Tibial nerve (tissue), 4 donors: ENCODE results near the gene SLC9A2. TPM values are rescaled to one million over a fixed set of nuclear protein-coding genes. Genes with fewer than 3 reads are reported as not detected.

Experiments used
- DNase-seq, 2 donors: peaks; one replicate each; pipeline ENCODE4 v3.0.0-alpha.2; 2019; ENCODE audit warnings: low spot score in 2 of 2
- H3K27ac ChIP-seq, 4 donors: fragments of 200-600 bp; sonication (generic) in 3 of 4; one replicate each; pipeline ENCODE4 v1.5.1; 2017 to 2019; ENCODE audit warnings: mild to moderate bottlenecking in 1 of 4
- H3K27me3 ChIP-seq, 2 donors: fragments of 200-600 bp; sonication (generic) in 1 of 2; one replicate each; pipeline versions ENCODE4 v1.5.1 to v1.6.0; 2017 to 2019
- H3K36me3 ChIP-seq, 3 donors: fragments of 200-600 bp; sonication (generic); one replicate each; pipeline ENCODE4 v1.5.1; 2018 to 2019
- H3K4me1 ChIP-seq, 4 donors: fragments of 200-600 bp; sonication (generic) in 3 of 4; one replicate each; pipeline ENCODE4 v1.5.1; 2017 to 2019
- H3K4me3 ChIP-seq, 4 donors: fragments of 200-600 bp; sonication (generic) in 3 of 4; one replicate each; pipeline ENCODE4 v1.5.1; 2017 to 2019; ENCODE audit warnings: mild to moderate bottlenecking in 1 of 4, moderate library complexity in 1 of 4
- H3K9me3 ChIP-seq, 4 donors: fragments of 200-600 bp; sonication (generic) in 3 of 4; one replicate each; pipeline ENCODE4 v1.5.1; 2017 to 2019
- EP300 ChIP-seq, 2 donors: sonication (generic); formaldehyde crosslinking; IDR thresholded peaks; one replicate each; pipeline ENCODE4 v1.6.1; 2017; ENCODE audit warnings: antibody characterized with exemption in 2 of 2, mild to moderate bottlenecking in 1 of 2
- POLR2A ChIP-seq, 2 donors: fragments of 450-650 bp; IDR thresholded peaks; one replicate each; pipeline ENCODE4 v1.6.1; 2017; ENCODE audit warnings: antibody characterized with exemption in 2 of 2, mild to moderate bottlenecking in 2 of 2, moderate library complexity in 2 of 2
- WGBS, 2 donors: methylation state at CpG; one replicate each; pipeline ENCODE4 v1.1.5; 2018; 5-methylcytosine and 5-hydroxymethylcytosine counted together
- total RNA-seq, 4 donors: library from RNA; depleted of rRNA; stranded (reverse); fragments of >200 nt; gene quantifications; one replicate each; pipeline ENCODE4 v1.1.0, GENCODE V29; 2016
- TF ChIP-seq, protein P1 (sequence below), 5 experiments: fragments of 200-600 bp in 3 of 5; fragments of 450-650 bp in 2 of 5; sonication (generic) in 3 of 5; IDR thresholded peaks; one replicate each; pipeline ENCODE4 v1.5.1; 2016 to 2019; ENCODE audit warnings: antibody characterized with exemption in 5 of 5, mild to moderate bottlenecking in 3 of 5, moderate library complexity in 2 of 5

SLC9A2 gene
- total RNA-seq, 4 donors from 2014 or later = under 0.01 TPM; not detected in 3

DNA sequence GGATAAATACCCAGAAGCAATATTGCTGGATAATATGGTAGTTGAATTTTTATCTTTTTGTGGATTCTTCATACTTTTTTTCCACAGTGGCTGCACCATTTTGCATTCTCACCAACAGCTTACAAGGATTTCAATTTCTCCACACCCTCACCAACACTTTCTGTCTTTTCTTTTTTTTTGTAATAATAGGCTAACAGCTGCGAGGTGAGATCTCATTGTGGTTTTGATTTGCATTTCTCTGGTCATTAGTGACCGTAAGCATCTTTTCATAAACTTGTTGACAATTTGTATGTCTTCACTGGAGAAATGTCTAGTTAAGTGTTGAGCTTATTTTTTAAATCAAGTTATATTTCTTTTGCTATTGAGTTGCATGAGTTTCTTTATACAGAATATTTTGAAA is 17.6 kb upstream of the SLC9A2 start:
- no peaks in the 10 kb centered on the region for H3K36me3 ChIP-seq
- peaks cover 0 to 4% (median 0%) of the 10 kb centered on the region in 4 donors for H3K4me1 ChIP-seq
- H3K9me3 ChIP-seq = no peaks in the 10 kb centered on the region
- H3K4me3 ChIP-seq = no peak overlapping the region
- H3K27ac ChIP-seq = no peak overlapping the region
- no peaks in the 10 kb centered on the region for H3K27me3 ChIP-seq
- 81 to 90% methylated on average over 2 of the region's 2 CpGs for WGBS, 2 donors
- TF ChIP-seq EP300 (IDR thresholded peaks at IDR 0.05) (no peak), POLR2A (IDR thresholded peaks at IDR 0.05) (no peak)
- TF ChIP-seq, protein P1, sequence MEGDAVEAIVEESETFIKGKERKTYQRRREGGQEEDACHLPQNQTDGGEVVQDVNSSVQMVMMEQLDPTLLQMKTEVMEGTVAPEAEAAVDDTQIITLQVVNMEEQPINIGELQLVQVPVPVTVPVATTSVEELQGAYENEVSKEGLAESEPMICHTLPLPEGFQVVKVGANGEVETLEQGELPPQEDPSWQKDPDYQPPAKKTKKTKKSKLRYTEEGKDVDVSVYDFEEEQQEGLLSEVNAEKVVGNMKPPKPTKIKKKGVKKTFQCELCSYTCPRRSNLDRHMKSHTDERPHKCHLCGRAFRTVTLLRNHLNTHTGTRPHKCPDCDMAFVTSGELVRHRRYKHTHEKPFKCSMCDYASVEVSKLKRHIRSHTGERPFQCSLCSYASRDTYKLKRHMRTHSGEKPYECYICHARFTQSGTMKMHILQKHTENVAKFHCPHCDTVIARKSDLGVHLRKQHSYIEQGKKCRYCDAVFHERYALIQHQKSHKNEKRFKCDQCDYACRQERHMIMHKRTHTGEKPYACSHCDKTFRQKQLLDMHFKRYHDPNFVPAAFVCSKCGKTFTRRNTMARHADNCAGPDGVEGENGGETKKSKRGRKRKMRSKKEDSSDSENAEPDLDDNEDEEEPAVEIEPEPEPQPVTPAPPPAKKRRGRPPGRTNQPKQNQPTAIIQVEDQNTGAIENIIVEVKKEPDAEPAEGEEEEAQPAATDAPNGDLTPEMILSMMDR (IDR thresholded peaks at IDR 0.05) = no peak
- DNase-seq = no peak

DNA sequence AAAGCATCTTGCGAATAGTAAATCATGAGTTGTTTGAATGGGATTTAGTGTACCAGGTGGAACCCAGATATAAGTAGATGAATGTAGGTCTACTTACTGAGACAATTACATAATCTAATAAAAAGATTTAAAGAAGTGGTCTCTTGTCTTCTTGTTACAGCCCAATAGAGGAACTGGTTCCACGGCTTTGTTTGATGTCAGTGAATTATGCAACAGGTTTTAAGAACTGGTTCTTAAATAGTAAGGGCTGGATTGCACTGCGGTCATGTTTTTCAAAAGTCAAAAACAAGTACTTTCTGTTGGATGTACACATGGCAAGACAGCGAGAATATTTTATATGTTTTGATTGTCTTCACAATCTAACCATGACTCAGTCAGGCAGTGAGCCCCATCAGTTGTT is 15.4 kb upstream of the SLC9A2 start:
- Histone ChIP-seq H3K9me3 (no peaks in the 10 kb centered on the region), H3K4me3 (no peak overlapping the region), H3K36me3 (no peaks in the 10 kb centered on the region), H3K4me1 (peaks cover 0 to 4% (median 0%) of the 10 kb centered on the region in 4 donors), H3K27me3 (no peaks in the 10 kb centered on the region), H3K27ac (no peak overlapping the region)
- no peak for TF ChIP-seq EP300 (IDR thresholded peaks at IDR 0.05)
- no peak for TF ChIP-seq POLR2A (IDR thresholded peaks at IDR 0.05)
- TF ChIP-seq, protein P1 (IDR thresholded peaks at IDR 0.05) = no peak
- WGBS, 2 donors = 80% methylated on average over 4 of the region's 4 CpGs
- no peak for DNase-seq

- no peaks in the 10 kb centered on the region for H3K9me3 ChIP-seq
- WGBS, 2 donors = 59 to 61% methylated on average over 3 of the region's 3 CpGs
- TF ChIP-seq, protein P1 (IDR thresholded peaks at IDR 0.05) = no peak
- TF ChIP-seq EP300 (IDR thresholded peaks at IDR 0.05) = no peak
- DNase-seq = no peak
- peaks cover 0 to 4% (median 0%) of the 10 kb centered on the region in 4 donors for H3K4me1 ChIP-seq
- no peak overlapping the region for H3K4me3 ChIP-seq
- no peak overlapping the region for H3K27ac ChIP-seq
- no peaks in the 10 kb centered on the region for H3K36me3 ChIP-seq
- no peaks in the 10 kb centered on the region for H3K27me3 ChIP-seq
Observed at GRCh38 chr2:102604769-102605168, 14.6 kb upstream of the SLC9A2 start.

DNA sequence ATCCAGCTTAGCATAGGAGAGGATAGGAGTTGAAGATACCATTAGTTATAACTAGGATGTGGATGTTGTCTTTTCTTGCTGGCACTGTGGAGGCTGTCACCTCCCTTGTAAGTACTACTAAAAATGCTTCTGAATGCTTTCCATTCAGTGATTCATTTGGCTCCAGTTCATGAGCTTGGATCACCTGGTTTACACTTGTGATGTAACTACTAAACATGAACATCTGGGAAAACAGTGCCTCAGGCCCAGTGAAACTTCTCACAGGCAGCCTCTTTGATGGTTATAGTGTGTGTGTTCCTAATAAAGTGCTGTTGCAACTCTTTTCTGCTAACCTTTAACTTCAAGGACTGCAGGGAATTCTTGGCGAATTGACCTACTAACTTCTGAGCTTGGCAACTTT is 13.0 kb upstream of the SLC9A2 start:
- no peak overlapping the region for H3K27ac ChIP-seq
- no peaks in the 10 kb centered on the region for H3K27me3 ChIP-seq
- no peaks in the 10 kb centered on the region for H3K9me3 ChIP-seq
- no peak overlapping the region for H3K4me3 ChIP-seq
- TF ChIP-seq, protein P1 (IDR thresholded peaks at IDR 0.05) = no peak
- TF ChIP-seq POLR2A (IDR thresholded peaks at IDR 0.05) (no peak), EP300 (IDR thresholded peaks at IDR 0.05) (peak in 1 of 2 donors; percentile 80)
- 56 to 62% methylated on average over 1 of the region's 1 CpG for WGBS, 2 donors
- DNase-seq = peak in 1 of 2 donors; percentile 68
- H3K4me1 ChIP-seq = peaks cover 0 to 4% (median 0%) of the 10 kb centered on the region in 4 donors
- H3K36me3 ChIP-seq = no peaks in the 10 kb centered on the region

DNA sequence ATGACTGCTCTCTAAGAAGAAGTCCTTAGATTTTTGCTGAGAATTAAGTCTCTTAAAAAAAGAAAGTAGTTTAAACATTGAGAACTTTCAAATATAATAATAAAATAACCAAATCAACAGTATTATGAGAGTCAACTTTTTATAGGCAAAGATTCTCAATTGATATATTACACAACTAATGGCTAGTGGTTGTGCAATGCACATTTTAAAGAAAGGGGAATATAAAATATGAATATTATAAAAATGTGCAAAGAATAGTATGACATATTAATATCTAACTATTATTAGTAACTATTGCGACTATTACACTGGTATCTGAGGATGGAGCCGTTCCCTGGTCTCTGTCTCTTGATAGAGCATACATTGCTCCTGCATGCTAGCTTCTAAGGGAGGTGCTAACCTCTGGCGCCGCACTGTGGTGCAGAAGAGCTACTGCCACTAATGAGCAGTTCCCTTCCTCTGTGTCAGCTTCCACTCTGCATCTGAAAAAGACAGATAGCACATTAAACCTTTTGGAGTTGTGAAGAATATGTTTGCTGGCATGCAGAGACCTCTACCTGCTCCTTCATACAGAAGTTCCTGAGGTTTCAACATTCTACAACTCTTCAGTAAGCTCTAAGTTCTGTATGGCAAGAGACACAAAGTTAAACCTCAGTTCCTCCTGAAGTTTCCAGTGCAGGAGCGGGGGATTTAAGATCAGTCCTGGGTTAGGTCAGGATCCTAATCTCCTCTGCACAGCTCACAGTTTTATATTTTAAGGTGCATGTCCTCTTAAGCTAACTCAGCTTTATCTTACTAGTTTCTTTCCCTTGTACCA is 3.5 kb upstream of the SLC9A2 start:
- Histone ChIP-seq H3K36me3 (no peaks in the 10 kb centered on the region), H3K4me3 (no peak overlapping the region), H3K27ac (no peak overlapping the region), H3K4me1 (peaks cover 0 to 18% (median 11%) of the 10 kb centered on the region in 4 donors), H3K9me3 (no peaks in the 10 kb centered on the region), H3K27me3 (peaks cover 0 to 23% of the 10 kb centered on the region in 2 donors)
- peak; percentile 15 to 24 for DNase-seq
- WGBS, 2 donors = 16 to 19% methylated on average over 5 of the region's 5 CpGs
- TF ChIP-seq EP300 (IDR thresholded peaks at IDR 0.05) (no peak), POLR2A (IDR thresholded peaks at IDR 0.05) (no peak)
- TF ChIP-seq, protein P1 (IDR thresholded peaks at IDR 0.05) = peak; percentile 52 to 62 (median 59)
